ENCODE data around the gene SIN3B.

SIN3B gene

GRCh38 chr19:16917401-16917800 lies 88.2 kb downstream of the SIN3B start:
- DNase-seq = no peak

GRCh38 chr19:16919496-16919895 lies 90.3 kb downstream of the SIN3B start:
- DNase-seq = no peak

- DNase-seq = no peak
Measured at GRCh38 chr19:16920816-16921529, 91.8 kb downstream of the SIN3B start.

GRCh38 chr19:16921766-16922591 lies 92.8 kb downstream of the SIN3B start:
- no peak for DNase-seq

GRCh38 chr19:16922592-16922934 lies 93.4 kb downstream of the SIN3B start:
- no peak for DNase-seq

GRCh38 chr19:16922949-16923348 lies 93.8 kb downstream of the SIN3B start:
- DNase-seq = no peak

- no peak for DNase-seq
Measured at GRCh38 chr19:16927883-16928282, 98.7 kb downstream of the SIN3B start.

DNA sequence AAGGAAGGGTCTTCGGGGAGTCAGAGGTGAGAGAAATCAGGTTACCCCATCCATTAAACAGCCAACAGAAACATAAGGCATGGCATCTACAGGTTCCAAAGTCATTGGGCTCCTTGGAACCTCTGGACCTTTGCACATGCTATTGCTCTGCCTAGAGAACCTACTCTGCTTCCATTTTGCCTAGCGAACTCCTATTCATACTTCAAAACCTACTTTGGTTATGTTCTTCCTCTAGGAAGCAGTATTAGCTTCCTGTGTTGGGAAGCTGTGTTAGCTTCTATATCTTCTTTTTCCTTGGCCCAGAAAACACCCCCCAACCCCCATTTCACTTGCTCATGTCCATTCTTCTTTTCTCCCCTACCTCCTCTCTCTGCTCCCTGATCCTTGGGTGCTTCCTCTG lies 99.2 kb downstream of the SIN3B start:
- DNase-seq = no peak

DNA sequence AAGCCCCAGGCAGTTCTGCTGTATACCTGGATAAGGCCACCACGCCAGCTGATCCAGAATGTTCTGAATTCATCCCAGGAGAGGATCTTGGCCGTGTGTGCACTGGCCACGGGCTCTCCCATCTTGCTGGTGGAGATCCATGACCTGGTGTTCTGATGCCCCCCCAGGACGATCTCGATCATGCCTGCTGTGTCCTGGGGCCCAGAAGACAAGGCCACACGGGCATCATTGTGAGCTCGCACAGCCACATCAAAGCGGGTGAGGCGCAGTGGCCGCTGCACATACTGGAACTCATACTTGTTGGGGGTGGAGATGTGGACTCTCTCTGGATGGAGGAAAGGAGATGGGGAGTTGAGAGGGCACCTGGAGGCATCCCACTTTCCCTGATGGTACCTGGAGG lies 99.7 kb downstream of the SIN3B start:
- DNase-seq = no peak
